Lung (tissue), 12 donors: ENCODE data around the gene SLC29A3. TPM values are rescaled to one million over a fixed set of nuclear protein-coding genes. Genes with fewer than 3 reads are reported as not detected.

Experiments
- ATAC-seq: fragments of 200-7000 bp; cut with Tn5 transposase; one replicate; pipeline ENCODE4 v1.9.1; 2020; ENCODE audit warnings: moderate number of reproducible peaks; ENCODE audit not compliant: insufficient read depth, low FRiP score
- DNase-seq, 3 donors: peaks; one replicate each; pipeline ENCODE4 v3.0.0-alpha.2; 2013 to 2017
- H3K27ac ChIP-seq, 2 donors: one replicate each; pipeline ENCODE4 v1.5.1; 2013; ENCODE audit warnings: mild to moderate bottlenecking in 2 of 2, moderate library complexity in 2 of 2, control low read depth in 1 of 2, inconsistent platforms in 1 of 2, low read depth in 1 of 2, low read length in 1 of 2
- H3K27me3 ChIP-seq, 3 donors: one replicate each; pipeline ENCODE4 v1.5.1; 2013; ENCODE audit warnings: low read length in 2 of 3; ENCODE audit not compliant: control insufficient read depth in 3 of 3, insufficient read depth in 3 of 3
- H3K36me3 ChIP-seq, 4 donors: one replicate each; pipeline ENCODE4 v1.5.1; 2013; ENCODE audit warnings: low read length in 4 of 4, mild to moderate bottlenecking in 1 of 4, moderate library complexity in 1 of 4; ENCODE audit not compliant: control insufficient read depth in 4 of 4, insufficient read depth in 4 of 4
- H3K4me1 ChIP-seq, 5 donors: one replicate each; pipeline ENCODE4 v1.5.1; 2013; ENCODE audit warnings: low read length in 5 of 5, mild to moderate bottlenecking in 2 of 5, moderate library complexity in 1 of 5; ENCODE audit not compliant: control insufficient read depth in 5 of 5, insufficient read depth in 5 of 5
- H3K4me3 ChIP-seq: one replicate; pipeline ENCODE4 v1.5.1; 2013; ENCODE audit warnings: mild to moderate bottlenecking, control low read depth, moderate library complexity
- H3K9ac ChIP-seq, 2 donors: one replicate each; pipeline ENCODE4 v1.5.1; 2013; ENCODE audit warnings: low read length in 2 of 2, control low read depth in 1 of 2; ENCODE audit not compliant: insufficient read depth in 1 of 2
- H3K9me3 ChIP-seq, 4 donors: one replicate each; pipeline ENCODE4 v1.5.1; 2013; ENCODE audit warnings: low read length in 3 of 4, mild to moderate bottlenecking in 1 of 4, moderate library complexity in 1 of 4; ENCODE audit not compliant: control insufficient read depth in 4 of 4, insufficient read depth in 3 of 4
- CTCF ChIP-seq: IDR thresholded peaks from 2 replicates; pipeline ENCODE4 v1.5.1; 2012; ENCODE audit warnings: mild to moderate bottlenecking; ENCODE audit errors: control extremely low read depth, extremely low read depth
- WGBS, 2 donors: extraction: QIAGEN DNeasy Blood & Tissue Kit; methylation state at CpG; one replicate each; pipeline ENCODE4 v1.1.7; 2013; 5-methylcytosine and 5-hydroxymethylcytosine counted together
- polyA plus RNA-seq, 2 donors: library from polyadenylated mRNA; stranded (reverse); fragments of 200-250 nt; gene quantifications; one replicate each; pipeline ENCODE4 v1.2.1, GENCODE V29; 2013
- total RNA-seq, 2 donors: library from RNA; depleted of rRNA in 1 of 2; stranded (reverse); fragments of >200 nt in 1 of 2; gene quantifications; one replicate each; pipeline ENCODE4 v1.2.1, GENCODE V29; 2014 to 2021
- donor health status: control.
- donor health status: control.
- donor health status: Bipolar disorder and iron deficiency.
- donor health status: healthy.
- donor health status: DM: yes; HTN: yes; CAD: no.

Gene SLC29A3
- total and polyA plus RNA-seq, 4 donors: 4.9 to 9.6 (median 5.4) TPM

GRCh38 chr10:71283410-71283809, 35.6 kb upstream of the SLC29A3 start:
- TF ChIP-seq CTCF: no peak
- peaks cover 0 to 28% (median 17%) of the 10 kb centered on the region in 4 donors for H3K36me3 ChIP-seq
- H3K4me1 ChIP-seq: peaks cover 0 to 13% (median 5%) of the 10 kb centered on the region in 5 donors

GRCh38 chr10:71283876-71284275, 35.2 kb upstream of the SLC29A3 start:
- Histone ChIP-seq H3K27ac (no peak overlapping the region), H3K4me1 (peaks cover 0 to 11% (median 4%) of the 10 kb centered on the region in 5 donors), H3K9ac (no peak overlapping the region), H3K27me3 (no peaks in the 10 kb centered on the region), H3K4me3 (no peak overlapping the region), H3K36me3 (peaks cover 0 to 31% (median 19%) of the 10 kb centered on the region in 4 donors), H3K9me3 (no peaks in the 10 kb centered on the region)
- no peak for DNase-seq
- no peak for ATAC-seq
- WGBS, 2 donors: 92% methylated on average over 10 of the region's 10 CpGs
- no peak for TF ChIP-seq CTCF

More at GRCh38 chr10:71283410-71283809, 35.6 kb upstream of the SLC29A3 start:
- no peak overlapping the region for H3K27ac ChIP-seq
- no peaks in the 10 kb centered on the region for H3K9me3 ChIP-seq
- H3K27me3 ChIP-seq: no peaks in the 10 kb centered on the region
- WGBS, 2 donors: 87 to 93% methylated on average over 6 of the region's 6 CpGs
- H3K9ac ChIP-seq: no peak overlapping the region
- DNase-seq (no peak), ATAC-seq (no peak)
- H3K4me3 ChIP-seq: no peak overlapping the region

GRCh38 chr10:71284544-71285179, 34.4 kb upstream of the SLC29A3 start:
- TF ChIP-seq CTCF: no peak

GRCh38 chr10:71285180-71285545, 33.9 kb upstream of the SLC29A3 start:
- Histone ChIP-seq H3K4me1 (peaks cover 0 to 3% (median 0%) of the 10 kb centered on the region in 5 donors), H3K36me3 (peaks cover 0 to 30% (median 19%) of the 10 kb centered on the region in 4 donors), H3K27ac (no peak overlapping the region), H3K27me3 (no peaks in the 10 kb centered on the region), H3K4me3 (no peak overlapping the region), H3K9me3 (no peaks in the 10 kb centered on the region), H3K9ac (no peak overlapping the region)
- ATAC-seq (peak; percentile 60), DNase-seq (peak; percentile 61 to 65 (median 62))
- TF ChIP-seq CTCF: peak; percentile 48
- 66 to 72% methylated on average over 11 of the region's 11 CpGs for WGBS, 2 donors

More at GRCh38 chr10:71284544-71285179, 34.4 kb upstream of the SLC29A3 start:
- Histone ChIP-seq H3K4me1 (peaks cover 0 to 7% (median 0%) of the 10 kb centered on the region in 5 donors), H3K27ac (no peak overlapping the region), H3K4me3 (no peak overlapping the region), H3K36me3 (peaks cover 0 to 32% (median 19%) of the 10 kb centered on the region in 4 donors), H3K9ac (no peak overlapping the region), H3K9me3 (no peaks in the 10 kb centered on the region), H3K27me3 (no peaks in the 10 kb centered on the region)
- DNase-seq (no peak), ATAC-seq (no peak)
- WGBS, 2 donors: 89% methylated on average over 19 of the region's 19 CpGs
